HUES6 (cell line): ENCODE measurements around the gene DGKB.

Source experiments
- H3K27ac ChIP-seq: 2 replicates; pipeline ENCODE4 v1.7.0; 2013; ENCODE audit warnings: low read depth, mild to moderate bottlenecking, low read length, inconsistent platforms
- H3K27me3 ChIP-seq: 2 replicates; pipeline ENCODE4 v1.6.1; 2013; ENCODE audit warnings: low read length; ENCODE audit not compliant: control insufficient read depth, insufficient read depth
- H3K36me3 ChIP-seq: 2 replicates; pipeline ENCODE4 v1.6.1; 2013; ENCODE audit warnings: low read length; ENCODE audit not compliant: control insufficient read depth, insufficient read depth
- H3K4me1 ChIP-seq: 2 replicates; pipeline ENCODE4 v1.6.1; 2013; ENCODE audit warnings: low read length; ENCODE audit not compliant: control insufficient read depth, insufficient read depth
- H3K4me3 ChIP-seq: 2 replicates; pipeline ENCODE4 v1.5.1; 2013; ENCODE audit warnings: low read depth, low read length
- H3K9ac ChIP-seq: one replicate; pipeline ENCODE4 v1.6.1; 2013; ENCODE audit warnings: mild to moderate bottlenecking, low read length
- H3K9me3 ChIP-seq: 2 replicates; pipeline ENCODE4 v1.6.1; 2013; ENCODE audit warnings: low read depth, low read length; ENCODE audit not compliant: control insufficient read depth, insufficient read depth

DGKB gene

DNA sequence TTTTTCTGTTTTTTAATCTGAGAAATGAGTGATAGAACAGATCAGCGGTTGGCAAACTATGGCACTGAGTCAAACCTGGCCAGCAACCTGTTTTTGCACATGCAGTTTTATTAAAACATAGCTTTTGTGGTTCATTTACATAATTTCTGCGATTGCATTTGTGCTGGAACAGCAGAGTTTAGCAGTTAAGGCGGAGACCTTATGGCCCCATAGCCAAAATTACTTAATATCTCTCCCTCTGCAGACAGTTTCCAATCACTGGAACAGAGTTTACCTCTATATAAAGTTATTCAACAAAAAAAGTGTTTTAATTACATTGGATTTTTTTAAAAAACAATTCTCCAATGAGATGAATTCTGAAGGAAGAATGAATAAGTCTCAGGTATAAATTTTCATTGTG, 212.1 kb downstream of the DGKB start:
- Histone ChIP-seq H3K27me3 (no peaks in the 10 kb centered on the region), H3K36me3 (no peaks in the 10 kb centered on the region), H3K9me3 (no peaks in the 10 kb centered on the region), H3K27ac (no peak overlapping the region), H3K9ac (no peak overlapping the region), H3K4me1 (0 out of 2 replicates have a peak, but pooled peaks cover 3% of the 10 kb centered on the region), H3K4me3 (no peak overlapping the region)

DNA sequence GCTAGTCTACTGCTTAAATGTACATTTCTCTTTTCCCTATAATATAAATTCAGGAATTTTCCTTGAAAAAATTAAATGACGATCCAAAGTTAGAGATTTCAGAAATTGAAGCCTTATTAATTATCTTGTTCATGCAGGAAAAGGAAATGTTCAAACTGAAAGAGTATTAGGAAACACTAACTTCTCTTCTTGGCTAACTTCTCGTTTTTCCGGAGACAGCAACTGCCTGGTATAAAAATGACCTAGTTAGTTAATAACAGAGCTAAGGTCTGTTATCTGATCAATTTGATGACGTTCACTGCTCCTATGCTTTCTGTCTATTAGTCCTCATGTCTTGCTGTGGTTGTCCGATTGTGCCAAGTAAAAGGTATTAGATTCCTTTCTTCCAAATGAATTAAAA, 212.5 kb downstream of the DGKB start:
- no peaks in the 10 kb centered on the region for H3K36me3 ChIP-seq
- no peak overlapping the region for H3K4me3 ChIP-seq
- no peak overlapping the region for H3K27ac ChIP-seq
- no peaks in the 10 kb centered on the region for H3K9me3 ChIP-seq
- no peak overlapping the region for H3K9ac ChIP-seq
- H3K4me1 ChIP-seq, result 0 out of 2 replicates have a peak, but pooled peaks cover 3% of the 10 kb centered on the region
- no peaks in the 10 kb centered on the region for H3K27me3 ChIP-seq

DNA sequence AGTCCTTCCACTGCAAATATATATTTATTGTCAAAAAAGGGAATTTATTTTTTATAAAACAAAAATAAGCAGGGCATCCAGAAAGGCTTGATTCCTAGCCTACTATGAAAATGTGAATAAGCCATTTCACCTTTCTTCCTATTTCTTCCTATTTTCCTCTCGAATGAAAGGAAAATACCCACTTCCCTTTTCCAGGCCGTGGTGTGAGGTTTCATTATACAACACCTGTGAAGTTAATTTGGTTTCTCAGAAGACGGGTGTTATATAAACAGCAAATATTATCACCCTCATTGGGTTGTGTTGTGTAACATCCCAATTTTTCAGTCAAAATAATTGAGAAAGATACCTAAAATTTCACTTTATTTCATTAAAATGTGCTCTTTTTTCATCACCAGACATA, 214.3 kb downstream of the DGKB start:
- Histone ChIP-seq H3K4me3 (no peak overlapping the region), H3K27ac (no peak overlapping the region), H3K9me3 (no peaks in the 10 kb centered on the region), H3K9ac (no peak overlapping the region), H3K27me3 (no peaks in the 10 kb centered on the region), H3K4me1 (0 out of 2 replicates have a peak, but pooled peaks cover 3% of the 10 kb centered on the region), H3K36me3 (no peaks in the 10 kb centered on the region)

DNA sequence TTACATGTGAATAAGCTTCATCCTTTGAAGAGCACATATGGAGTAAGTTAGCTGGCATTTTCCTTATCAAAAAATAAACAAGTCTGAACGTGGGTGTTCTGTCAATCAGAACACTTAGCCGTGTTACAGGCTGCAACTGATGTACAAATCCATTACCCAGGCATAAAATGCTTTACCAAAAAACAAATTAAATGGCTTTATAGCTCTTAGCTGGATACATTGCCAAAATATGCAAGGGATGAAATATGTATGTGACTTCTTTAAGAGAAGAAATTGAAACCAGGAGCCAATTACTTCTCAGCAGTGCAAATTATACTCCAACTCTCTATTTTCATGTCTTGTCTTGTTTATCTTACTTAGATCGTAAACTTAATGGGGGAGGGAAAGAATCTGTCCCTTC, 214.8 kb downstream of the DGKB start:
- Histone ChIP-seq H3K27ac (no peak overlapping the region), H3K4me3 (no peak overlapping the region), H3K4me1 (0 out of 2 replicates have a peak, but pooled peaks cover 3% of the 10 kb centered on the region), H3K9me3 (no peaks in the 10 kb centered on the region), H3K27me3 (no peaks in the 10 kb centered on the region), H3K36me3 (no peaks in the 10 kb centered on the region), H3K9ac (no peak overlapping the region)

DNA sequence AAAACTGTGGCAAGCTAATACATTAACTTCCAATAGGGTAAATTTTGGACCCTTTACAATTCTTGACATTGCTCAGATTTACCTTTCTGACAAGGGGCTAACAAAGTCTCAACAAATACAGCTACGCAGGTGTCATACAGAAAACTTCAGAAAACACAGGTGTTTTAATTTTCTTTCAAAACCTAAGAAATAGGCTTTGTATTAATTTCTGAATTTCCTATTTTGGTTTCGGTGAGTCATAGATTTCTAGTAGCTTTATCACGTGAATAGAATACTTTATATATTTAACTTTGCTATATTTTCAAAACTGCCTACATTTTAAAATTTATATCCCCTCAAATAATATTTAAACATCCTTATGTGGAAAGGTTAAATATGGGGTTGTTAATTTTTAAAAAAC, 215.3 kb downstream of the DGKB start:
- H3K27me3 ChIP-seq, result no peaks in the 10 kb centered on the region

DNA sequence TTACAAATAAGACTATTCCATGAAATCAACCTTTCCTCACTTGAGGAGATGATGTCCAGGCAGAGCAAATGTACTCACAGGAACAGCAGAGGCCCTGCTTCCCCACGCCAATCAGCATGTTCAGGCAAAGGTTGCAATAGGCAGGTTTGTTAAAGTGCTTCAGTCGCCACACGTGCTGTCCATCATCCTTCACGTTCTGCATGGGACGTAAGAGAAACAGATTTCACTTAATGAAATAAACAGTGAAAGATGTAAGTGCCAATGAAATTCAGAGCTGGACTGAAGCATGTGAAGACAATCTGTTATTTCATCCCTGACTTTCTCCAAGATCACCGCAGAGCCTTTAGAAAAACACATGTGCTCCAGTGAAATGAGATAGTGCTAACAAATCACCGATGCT, 217.4 kb downstream of the DGKB start:
- Histone ChIP-seq H3K36me3 (no peaks in the 10 kb centered on the region), H3K4me1 (0 out of 2 replicates have a peak, but pooled peaks cover 3% of the 10 kb centered on the region), H3K27ac (no peak overlapping the region), H3K9me3 (no peaks in the 10 kb centered on the region), H3K4me3 (no peak overlapping the region), H3K9ac (no peak overlapping the region), H3K27me3 (no peaks in the 10 kb centered on the region)

More for the DNA sequence above, 215.3 kb downstream of the DGKB start:
- no peak overlapping the region for H3K4me3 ChIP-seq
- H3K36me3 ChIP-seq, result no peaks in the 10 kb centered on the region
- 0 out of 2 replicates have a peak, but pooled peaks cover 3% of the 10 kb centered on the region for H3K4me1 ChIP-seq
- no peak overlapping the region for H3K9ac ChIP-seq
- H3K27ac ChIP-seq, result no peak overlapping the region
- no peaks in the 10 kb centered on the region for H3K9me3 ChIP-seq

DNA sequence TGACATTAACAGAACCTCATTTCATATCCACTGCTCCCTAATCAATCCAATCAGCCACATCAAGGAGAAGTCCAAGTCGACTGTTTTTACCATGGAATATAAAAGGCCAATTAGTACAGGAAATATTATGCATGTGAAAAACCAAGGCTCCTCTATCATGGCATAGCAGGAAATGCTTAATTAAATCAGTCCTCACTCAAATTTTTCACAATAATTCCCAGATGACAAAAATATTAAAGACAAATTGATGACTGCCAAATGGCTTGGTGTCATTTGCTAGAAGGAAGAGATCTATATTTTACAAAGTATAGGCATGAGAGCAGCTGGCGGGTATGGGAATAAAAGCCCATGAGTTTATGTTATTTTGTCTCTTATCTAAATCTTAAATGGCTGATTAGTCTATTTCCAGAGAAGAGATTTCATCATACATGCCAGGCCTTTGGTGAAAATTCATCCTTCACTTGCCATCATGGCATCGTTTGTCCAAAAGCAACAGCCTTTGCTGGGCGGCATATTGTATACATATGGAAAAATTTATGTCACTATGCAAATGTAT, 219.6 kb downstream of the DGKB start:
- no peak overlapping the region for H3K9ac ChIP-seq
- no peaks in the 10 kb centered on the region for H3K9me3 ChIP-seq
- no peaks in the 10 kb centered on the region for H3K36me3 ChIP-seq
- H3K27me3 ChIP-seq, result no peaks in the 10 kb centered on the region
- H3K27ac ChIP-seq, result no peak overlapping the region
- 0 out of 2 replicates have a peak, but pooled peaks cover 3% of the 10 kb centered on the region for H3K4me1 ChIP-seq
- H3K4me3 ChIP-seq, result no peak overlapping the region

DNA sequence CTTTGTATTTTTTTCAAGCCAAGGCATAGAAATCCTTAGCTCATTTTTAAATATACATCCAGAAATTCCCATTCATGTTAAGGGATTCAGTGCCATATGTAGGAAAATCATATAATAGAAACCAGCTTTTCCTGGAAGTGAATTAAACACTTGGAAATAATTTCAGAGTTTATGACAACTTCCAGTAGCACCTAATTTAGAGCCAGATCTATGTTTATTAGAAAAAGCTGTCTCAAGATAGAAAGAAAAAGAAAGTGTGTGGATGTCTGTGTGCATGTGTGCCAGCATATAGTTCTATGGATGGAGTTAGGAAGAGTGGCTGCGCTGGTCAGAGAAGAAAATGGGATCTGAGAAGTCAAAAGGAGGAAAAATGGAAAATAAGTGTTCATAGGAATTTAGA, 225.7 kb downstream of the DGKB start:
- Histone ChIP-seq H3K4me1 (no peaks in the 10 kb centered on the region), H3K36me3 (no peaks in the 10 kb centered on the region), H3K27ac (no peak overlapping the region)

DNA sequence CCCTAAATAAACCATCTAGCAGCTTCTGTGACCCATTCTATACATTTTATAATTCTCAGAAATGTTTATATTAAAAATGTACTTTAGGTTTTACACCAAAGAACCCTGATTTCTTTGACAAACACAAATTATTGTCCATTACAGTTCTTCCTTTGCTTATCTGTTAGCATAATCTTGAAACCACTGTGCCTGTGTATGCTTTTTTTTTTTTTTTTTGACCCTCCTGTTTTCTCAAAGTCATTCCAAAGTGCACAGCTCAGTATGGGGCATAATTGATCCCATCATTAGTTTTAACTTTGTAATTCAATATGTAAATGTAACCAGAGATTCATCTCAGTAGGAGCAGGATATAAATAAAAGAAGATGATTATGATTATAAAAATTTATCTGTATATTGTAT, 229.3 kb downstream of the DGKB start:
- no peaks in the 10 kb centered on the region for H3K9me3 ChIP-seq
- H3K27me3 ChIP-seq, result no peaks in the 10 kb centered on the region
- H3K4me3 ChIP-seq, result no peak overlapping the region
- H3K27ac ChIP-seq, result no peak overlapping the region
- no peaks in the 10 kb centered on the region for H3K36me3 ChIP-seq
- no peak overlapping the region for H3K9ac ChIP-seq
- no peaks in the 10 kb centered on the region for H3K4me1 ChIP-seq

More for the DNA sequence above, 225.7 kb downstream of the DGKB start:
- Histone ChIP-seq H3K27me3 (no peaks in the 10 kb centered on the region), H3K9me3 (no peaks in the 10 kb centered on the region), H3K9ac (no peak overlapping the region), H3K4me3 (no peak overlapping the region)

DNA sequence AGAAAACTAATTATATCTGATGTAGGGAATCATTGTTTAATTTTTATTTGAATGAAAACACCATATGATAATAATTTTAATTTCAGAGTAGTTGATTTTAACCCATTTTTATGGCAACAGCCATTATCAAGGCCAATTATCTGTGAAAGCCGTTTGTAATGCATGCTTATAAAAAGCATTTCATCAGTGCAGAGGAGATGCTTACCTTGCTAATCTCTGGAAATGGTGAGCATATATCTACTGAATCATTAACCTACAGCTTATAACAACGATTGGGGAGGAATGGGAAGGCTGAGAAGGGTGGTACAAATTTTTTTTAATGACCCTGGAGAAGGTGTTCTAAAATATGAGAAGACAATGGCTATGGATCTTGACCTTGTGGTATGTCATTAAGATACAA, 235.6 kb downstream of the DGKB start:
- Histone ChIP-seq H3K4me1 (no peaks in the 10 kb centered on the region), H3K9me3 (no peaks in the 10 kb centered on the region), H3K36me3 (no peaks in the 10 kb centered on the region), H3K4me3 (no peak overlapping the region), H3K9ac (no peak overlapping the region), H3K27me3 (no peaks in the 10 kb centered on the region), H3K27ac (no peak overlapping the region)

DNA sequence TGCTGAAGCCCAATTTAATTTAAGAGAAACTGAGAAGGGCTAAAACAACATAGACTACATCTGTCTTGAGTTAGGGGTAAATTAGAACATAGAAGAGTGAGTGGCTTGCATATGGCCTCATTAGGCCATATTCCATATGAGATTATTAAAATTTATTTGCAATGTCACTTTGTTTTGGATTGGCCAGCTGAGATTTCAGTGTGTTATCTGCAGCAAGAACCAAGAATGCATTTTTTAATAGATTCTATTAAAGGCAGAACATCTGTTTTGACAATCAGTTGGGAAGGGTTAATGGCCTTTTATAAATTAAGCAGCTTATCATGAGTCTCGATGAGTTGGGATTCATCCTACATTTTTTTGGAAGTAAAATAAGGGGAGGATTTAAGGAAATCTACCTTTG, 236.2 kb downstream of the DGKB start:
- no peaks in the 10 kb centered on the region for H3K4me1 ChIP-seq

More for the DNA sequence above, 236.2 kb downstream of the DGKB start:
- no peaks in the 10 kb centered on the region for H3K9me3 ChIP-seq
- no peak overlapping the region for H3K4me3 ChIP-seq
- H3K9ac ChIP-seq, result no peak overlapping the region
- no peaks in the 10 kb centered on the region for H3K36me3 ChIP-seq
- no peaks in the 10 kb centered on the region for H3K27me3 ChIP-seq
- no peak overlapping the region for H3K27ac ChIP-seq
